T-helper 9 cell (primary cell): Measurements from ENCODE around the gene DIAPH3.

Experiments used
- DNase-seq: peaks from one replicate; pipeline ENCODE4 v3.0.0-alpha.2; 2020

The DIAPH3 gene

DNA sequence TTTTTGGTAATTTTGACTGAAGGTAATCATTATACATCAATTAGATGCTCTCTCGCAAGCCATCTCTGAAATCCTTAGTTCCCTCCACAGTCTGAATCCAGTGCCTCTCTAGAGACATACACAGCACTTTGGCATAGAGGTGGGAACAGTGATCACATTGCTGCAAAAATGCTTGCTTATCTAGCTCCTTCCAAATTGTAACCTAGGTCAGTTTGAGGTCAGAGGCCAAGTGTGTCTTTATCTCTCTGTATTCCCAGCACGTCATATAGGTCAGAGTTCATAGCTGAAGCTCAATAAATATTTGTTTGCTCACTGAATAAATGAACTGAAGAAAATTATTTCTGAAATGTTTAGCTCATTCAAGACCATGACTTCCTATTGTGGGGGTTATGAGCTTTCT, 462.5 kb downstream of the DIAPH3 start:
- no peak for DNase-seq

DNA sequence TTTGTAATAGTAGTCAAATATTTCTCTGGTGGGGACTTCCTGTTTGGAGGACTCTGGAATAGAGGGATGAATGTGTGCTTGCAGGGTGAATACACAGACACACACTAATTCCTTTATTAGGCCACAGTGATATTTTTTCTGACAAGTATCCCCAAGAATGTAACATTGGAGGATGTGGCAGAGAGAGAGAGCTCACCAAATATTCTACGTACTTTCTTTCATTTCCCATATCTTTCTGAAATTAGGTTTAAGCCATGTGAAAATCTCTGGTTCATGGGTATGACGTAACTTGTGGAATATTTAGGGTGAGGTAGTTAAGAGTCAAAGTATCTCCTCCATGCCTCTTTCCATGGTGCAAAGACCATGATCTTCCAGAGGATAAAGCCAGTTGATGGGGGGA, 463.4 kb downstream of the DIAPH3 start:
- DNase-seq = no peak

- DNase-seq = no peak
Observed at GRCh38 chr13:59696271-59696670, 467.5 kb downstream of the DIAPH3 start.

- DNase-seq = no peak
Observed at GRCh38 chr13:59691501-59692066, 472.1 kb downstream of the DIAPH3 start.

GRCh38 chr13:59690857-59691500, 472.7 kb downstream of the DIAPH3 start:
- no peak for DNase-seq

- no peak for DNase-seq
Observed at GRCh38 chr13:59689057-59689456, 474.7 kb downstream of the DIAPH3 start.

DNA sequence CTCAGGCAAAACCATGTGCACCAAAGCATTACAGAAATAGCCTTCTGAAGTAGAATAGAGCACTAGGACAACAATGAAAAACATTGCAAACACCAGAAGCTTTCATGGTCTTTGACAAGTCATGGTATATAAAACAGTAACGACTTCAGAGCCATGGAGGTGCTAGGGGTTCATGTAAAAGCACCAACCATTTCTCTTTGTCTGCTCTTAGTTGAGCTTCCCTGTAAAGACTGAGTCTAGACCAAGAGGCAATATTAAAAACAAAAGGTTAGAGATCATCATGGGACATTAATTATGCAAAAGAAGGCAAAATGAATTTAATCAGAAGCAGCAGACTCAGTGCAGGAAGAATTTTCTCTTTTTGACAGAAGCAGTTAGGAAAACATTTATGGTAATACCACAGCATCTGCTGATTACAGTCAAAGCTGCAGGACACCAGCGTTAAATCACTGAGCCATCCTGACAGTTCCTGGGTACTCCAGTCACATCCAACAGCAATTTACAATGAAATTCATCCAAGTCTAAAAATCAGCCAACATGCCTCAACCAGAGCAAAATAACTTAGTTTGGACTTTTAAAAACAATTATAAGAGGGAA, 476.8 kb downstream of the DIAPH3 start:
- DNase-seq = no peak

GRCh38 chr13:59684105-59684504, 479.6 kb downstream of the DIAPH3 start:
- no peak for DNase-seq

DNA sequence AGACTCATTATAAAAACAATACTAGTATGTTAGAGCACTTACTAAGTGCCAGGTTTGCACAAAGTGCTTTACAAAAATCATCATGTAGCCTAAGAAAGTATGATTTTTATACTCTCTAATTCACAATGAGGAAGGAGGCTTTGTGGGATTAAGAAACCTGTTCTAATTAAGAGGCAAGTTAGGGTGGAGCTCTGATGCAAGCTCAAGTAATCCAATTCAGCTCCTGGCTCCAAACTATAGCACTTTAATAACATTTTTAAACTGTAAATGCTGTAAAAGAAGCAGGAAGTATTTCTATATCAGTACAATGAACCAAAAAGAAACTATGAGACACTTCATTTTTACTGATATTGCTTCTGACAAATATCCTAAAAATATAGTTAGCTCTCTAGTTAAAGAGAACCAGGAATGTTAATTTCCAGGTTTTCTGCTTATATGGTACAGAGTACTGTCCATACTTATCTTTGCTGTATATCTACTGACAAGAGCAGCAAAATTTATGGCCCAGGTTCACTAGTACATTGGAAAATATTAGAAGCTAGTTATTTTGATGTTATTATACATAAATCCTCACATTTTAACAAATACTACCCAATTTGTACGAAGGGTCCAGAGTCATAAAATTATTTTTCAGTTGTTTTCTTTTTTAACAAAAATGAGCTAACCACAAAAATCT, 482.0 kb downstream of the DIAPH3 start:
- DNase-seq = no peak

DNA sequence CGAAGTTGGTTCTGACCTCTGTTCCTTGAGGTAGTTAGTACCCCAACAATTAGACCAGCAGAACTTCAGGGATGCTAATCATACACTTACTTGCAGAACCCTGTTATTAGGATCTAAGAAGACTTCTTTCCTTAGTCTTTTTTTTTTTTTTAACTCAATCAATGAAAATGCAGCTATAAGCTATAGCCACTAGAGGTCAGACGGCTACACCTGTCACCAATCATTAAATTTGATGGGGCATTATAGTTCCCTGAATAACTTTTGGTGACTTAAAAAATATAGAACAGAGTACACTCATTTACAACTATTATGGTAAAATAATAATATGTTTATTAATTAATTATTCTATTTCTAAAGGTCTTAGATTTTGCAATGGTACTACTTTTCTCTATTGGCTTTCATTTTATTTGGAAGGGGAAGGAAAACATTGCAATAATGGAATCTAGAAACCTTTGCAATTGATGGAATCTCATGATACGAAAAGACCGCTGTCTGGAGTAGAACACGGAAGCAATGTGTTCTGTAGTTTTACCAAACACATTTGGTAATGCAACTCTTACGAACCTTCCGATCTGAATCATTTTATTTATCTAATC, 483.2 kb downstream of the DIAPH3 start:
- no peak for DNase-seq

DNA sequence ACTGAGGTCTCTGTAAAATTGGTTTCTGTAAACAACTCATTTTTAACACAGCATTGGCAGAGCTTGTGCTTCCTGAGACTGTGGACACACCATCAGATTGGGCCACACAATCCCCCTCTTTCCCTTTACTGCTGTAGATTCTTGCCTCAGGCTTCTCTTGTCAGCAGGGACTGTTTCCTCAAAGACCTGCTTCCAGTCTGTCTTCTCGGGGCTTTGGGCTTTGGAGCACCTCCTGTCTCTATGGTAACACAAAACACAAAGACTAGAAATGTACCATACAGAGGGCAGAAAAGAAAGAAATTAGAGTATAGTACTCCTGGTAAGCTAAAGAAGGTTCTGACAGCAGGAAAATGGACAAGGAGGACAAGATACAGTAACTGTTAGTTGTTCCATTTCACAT, 484.5 kb downstream of the DIAPH3 start:
- DNase-seq = no peak

- no peak for DNase-seq
Observed at GRCh38 chr13:59677966-59678814, 485.5 kb downstream of the DIAPH3 start.

DNA sequence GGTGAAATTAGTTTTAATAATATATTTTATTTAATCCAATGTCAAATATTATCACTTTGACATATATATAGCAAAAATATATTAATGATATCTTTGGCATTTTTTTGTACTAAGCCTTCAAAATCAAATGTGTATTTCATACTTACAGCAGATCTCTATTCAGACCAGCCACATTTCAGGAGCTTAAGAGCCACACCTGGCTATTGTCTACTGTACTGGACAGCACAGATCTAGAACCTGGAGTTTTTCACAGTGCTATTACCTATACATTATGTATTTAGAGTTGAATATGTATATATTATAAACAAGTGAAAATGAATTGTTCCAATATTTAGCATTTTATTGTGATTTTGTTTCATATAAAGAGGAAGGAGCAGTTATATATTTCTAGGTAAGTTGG, 486.3 kb downstream of the DIAPH3 start:
- no peak for DNase-seq

DNA sequence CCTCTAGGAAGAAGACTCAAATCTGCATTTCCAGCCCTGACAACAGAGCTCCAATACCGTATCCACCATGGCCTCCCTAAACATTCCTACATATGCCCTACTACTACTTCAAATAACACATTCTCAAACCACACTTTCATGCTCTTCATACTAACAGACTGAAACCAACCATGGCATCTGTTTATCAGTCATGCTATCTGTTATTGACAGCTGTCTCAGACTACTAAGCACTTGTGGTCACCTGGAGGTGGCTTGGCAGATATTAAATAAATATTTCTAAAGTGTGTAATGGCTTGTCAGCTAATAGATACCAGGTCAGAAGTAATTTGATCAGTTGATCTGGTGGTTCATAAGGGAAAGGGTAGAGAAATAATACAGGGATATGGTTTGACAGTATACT, 489.1 kb downstream of the DIAPH3 start:
- no peak for DNase-seq

GRCh38 chr13:59673286-59673685, 490.4 kb downstream of the DIAPH3 start:
- no peak for DNase-seq

DNA sequence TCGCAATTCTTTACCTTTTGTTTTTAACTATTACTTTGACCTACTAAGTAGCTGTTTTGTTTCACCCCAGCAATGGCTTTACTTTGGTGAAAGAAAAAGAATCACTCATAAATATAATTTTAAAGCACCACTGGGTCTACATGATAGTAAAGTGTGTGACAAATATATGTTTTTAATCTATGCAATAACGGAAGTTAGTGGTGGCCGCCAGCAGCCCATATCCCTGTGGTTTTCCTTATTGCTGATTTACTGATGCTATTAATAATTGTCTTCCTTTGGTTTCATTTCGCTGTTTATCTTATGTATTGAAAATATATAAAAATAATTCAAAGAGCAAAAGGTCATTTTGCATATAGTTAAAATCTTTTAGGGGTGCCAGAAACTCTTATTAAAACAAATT, 491.3 kb downstream of the DIAPH3 start:
- DNase-seq = no peak

GRCh38 chr13:59671881-59672280, 491.8 kb downstream of the DIAPH3 start:
- no peak for DNase-seq

DNA sequence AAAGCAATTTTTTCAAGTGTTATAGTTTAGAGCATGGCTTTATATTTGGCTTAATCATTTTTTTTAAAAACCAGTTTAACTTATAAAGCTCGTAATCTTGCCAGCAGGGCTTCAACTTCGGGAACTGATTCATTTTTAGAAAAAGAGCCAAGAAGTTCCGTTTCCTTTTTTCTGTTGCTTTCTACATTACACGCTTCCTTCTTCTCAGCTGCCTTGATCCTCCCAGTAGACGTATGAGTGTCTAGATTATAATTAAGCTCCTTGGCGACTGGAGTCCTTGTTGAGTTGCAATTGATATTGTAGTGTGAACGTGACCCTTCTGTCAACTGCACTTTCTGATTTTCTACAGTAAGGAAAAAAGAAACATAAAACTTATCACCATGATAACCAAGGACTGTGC, 497.2 kb downstream of the DIAPH3 start:
- no peak for DNase-seq

- DNase-seq = no peak
Observed at GRCh38 chr13:59665732-59666131, 498.0 kb downstream of the DIAPH3 start.

DNA sequence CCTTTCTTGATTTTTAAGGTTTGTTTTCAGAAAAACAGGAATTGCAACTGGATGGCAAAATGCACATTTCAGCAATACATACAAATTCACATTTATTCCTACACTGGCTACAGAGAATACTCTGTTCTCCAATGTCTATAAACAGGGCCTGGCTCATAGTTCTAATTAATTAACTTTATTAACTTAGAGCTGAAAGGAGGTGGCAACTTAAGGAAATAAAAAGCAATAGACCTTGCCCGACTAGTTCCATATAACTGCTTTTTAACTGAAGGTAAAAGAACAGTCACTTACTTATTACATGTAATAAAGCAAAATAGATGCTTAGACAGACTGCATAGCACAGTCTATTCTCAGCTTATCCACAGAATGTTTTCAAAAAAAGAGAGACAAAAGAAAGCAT, 498.5 kb downstream of the DIAPH3 start:
- no peak for DNase-seq

DNA sequence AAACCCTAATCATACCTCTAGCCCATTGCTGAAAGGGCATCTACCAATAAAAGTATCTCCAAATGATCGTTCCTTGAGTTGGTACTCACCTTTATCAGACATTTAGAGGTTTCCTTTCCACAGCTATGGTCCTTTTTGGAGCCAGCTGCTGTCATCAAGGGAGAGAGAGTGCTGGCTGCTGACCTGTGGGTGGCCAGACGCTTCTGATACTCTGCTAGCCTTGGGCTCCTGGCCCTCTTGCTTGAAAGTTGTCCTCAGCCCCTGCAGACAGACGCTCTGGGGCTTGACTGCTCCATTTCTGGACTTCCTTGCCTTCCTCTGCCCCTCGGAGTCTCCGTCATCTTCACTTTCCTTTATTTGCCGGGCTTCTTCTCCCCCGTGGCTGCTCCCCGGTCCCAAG, 499.1 kb downstream of the DIAPH3 start:
- DNase-seq = no peak

- DNase-seq = no peak
Observed at GRCh38 chr13:59663707-59664106, 500.0 kb downstream of the DIAPH3 start.

GRCh38 chr13:59660582-59660981, 503.1 kb downstream of the DIAPH3 start:
- DNase-seq = no peak
